ENCODE results near the gene SMPD2.

SMPD2 gene

DNA sequence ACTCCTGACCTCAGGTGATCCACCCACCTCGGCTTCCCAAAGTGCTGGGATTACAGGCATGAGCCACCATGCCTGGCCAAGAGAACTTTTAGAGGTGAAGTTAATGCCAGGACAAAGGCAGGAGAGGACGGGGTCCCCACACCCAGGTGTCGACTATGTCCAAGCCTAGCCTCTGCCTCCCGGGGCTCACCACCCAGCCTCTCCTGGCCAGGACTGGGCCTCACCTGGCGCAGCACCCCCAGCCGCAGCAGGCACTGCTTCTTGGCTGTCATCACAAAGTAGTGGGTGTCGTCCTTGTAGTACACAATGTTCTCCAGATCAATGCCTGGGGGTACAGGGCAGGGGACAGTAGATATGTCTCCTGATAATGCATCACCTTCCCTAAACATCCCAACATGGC is 10.9 kb downstream of the SMPD2 start:
- Mint-ChIP-seq H3K4me1 (peaks cover 14% of the 10 kb centered on the region), H3K9me3 (no peaks in the 10 kb centered on the region), H3K27me3 (ENCODE audit: low read depth, poor library complexity) (no peaks in the 10 kb centered on the region), H3K27ac (no peak overlapping the region), H3K36me3 (ENCODE audit: low read depth) (peaks cover 8% of the 10 kb centered on the region), H3K4me3 (no peak overlapping the region)
- no peak for DNase-seq
- TF ChIP-seq, protein P1, sequence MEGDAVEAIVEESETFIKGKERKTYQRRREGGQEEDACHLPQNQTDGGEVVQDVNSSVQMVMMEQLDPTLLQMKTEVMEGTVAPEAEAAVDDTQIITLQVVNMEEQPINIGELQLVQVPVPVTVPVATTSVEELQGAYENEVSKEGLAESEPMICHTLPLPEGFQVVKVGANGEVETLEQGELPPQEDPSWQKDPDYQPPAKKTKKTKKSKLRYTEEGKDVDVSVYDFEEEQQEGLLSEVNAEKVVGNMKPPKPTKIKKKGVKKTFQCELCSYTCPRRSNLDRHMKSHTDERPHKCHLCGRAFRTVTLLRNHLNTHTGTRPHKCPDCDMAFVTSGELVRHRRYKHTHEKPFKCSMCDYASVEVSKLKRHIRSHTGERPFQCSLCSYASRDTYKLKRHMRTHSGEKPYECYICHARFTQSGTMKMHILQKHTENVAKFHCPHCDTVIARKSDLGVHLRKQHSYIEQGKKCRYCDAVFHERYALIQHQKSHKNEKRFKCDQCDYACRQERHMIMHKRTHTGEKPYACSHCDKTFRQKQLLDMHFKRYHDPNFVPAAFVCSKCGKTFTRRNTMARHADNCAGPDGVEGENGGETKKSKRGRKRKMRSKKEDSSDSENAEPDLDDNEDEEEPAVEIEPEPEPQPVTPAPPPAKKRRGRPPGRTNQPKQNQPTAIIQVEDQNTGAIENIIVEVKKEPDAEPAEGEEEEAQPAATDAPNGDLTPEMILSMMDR (IDR thresholded peaks at IDR 0.05) = no peak

DNA sequence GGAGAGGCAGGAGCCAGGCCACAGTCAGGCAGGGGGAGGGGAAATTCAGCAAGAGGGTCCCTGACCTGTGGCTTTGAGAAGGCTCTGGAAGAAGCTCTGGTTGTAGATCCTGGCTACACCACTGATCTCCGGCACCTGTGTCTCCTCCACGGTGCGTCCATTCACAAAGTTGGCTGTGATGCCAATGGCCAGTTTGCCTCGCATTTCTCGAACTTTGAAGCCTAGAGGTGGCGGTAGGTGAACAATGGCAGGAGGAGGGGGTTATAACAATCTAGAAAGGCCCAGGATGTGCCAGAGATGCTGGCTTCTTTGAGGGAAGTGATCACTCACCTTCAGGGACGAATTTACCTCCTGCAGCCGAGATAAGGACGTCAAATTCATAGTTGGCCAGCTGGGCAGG is 11.7 kb downstream of the SMPD2 start:
- Mint-ChIP-seq H3K27me3 (ENCODE audit: low read depth, poor library complexity) (peaks cover 3% of the 10 kb centered on the region), H3K36me3 (ENCODE audit: low read depth) (peaks cover 4% of the 10 kb centered on the region), H3K4me1 (peaks cover 21% of the 10 kb centered on the region), H3K9me3 (no peaks in the 10 kb centered on the region), H3K4me3 (no peak overlapping the region), H3K27ac (no peak overlapping the region)
- TF ChIP-seq, protein P1 (IDR thresholded peaks at IDR 0.05) = no peak
- DNase-seq = no peak

DNA sequence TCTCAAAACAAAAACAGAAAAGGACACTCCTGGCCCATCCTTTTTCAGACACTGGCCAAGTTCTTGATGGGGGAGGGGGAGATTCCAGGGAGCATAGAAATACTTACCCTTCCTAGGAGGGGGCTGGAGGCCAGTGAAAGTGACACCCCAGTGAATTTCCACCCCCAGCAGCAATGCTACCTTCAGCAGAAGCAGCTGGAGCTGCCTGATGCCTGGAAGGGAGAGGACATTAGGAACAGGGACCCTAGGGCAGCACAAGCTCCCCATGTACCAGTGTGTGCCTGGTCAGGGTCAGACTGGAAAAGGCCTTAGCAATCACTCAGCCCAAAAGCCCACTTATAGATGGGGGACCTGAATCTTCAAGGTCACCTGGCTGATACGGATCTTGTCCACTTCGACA is 12.6 kb downstream of the SMPD2 start:
- H3K4me3 Mint-ChIP-seq = no peak overlapping the region
- peaks cover 9% of the 10 kb centered on the region for H3K27me3 Mint-ChIP-seq (ENCODE audit: low read depth, poor library complexity)
- no peaks in the 10 kb centered on the region for H3K9me3 Mint-ChIP-seq

DNA sequence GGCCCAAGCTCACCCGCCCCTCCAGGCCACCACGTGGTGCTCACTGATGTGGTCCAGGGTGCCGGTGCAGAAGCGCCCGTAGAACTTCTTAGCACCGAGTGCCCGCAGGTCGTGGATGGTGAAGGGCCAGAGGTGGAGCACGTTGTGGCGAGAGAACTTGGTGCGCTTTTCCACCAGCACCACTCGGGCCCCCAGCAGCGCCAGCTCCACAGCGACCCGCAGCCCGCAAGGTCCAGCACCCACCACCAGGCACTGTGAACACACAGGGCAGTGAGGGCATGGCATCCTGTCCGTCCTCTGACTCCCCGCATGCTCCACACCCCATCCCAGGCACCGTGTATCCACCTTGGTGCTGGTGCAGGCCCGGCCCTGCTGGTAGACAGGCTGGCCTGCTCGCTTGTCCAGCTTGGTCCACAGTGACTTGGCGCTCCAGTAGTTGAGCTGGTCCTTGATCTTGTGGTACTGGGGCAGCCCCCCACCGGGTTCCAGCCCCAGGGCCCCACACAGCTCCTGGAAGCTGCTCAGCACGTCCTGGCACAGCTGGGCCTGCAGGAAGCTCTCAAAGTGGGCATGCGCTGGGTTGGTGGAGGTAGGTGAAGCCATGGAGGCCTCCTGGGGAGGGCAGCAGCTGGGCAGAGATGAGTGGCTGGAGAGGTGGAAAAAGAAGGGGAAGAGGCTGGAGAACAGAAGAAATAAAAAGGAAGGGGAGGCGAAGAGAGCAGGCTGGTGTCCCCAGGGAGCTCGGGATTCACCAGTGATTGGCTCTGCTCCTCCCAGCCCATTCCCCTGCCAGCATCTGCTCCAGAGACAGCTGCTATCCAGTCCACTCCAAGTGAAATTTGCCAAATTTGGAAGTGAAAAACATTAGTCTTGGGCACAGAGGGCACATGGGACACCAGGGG is 13.3 kb downstream of the SMPD2 start:
- Mint-ChIP-seq H3K4me3 (peak overlapping the region; percentile 72), H3K36me3 (ENCODE audit: low read depth) (peaks cover 4% of the 10 kb centered on the region), H3K27ac (no peak overlapping the region), H3K27me3 (ENCODE audit: low read depth, poor library complexity) (peaks cover 9% of the 10 kb centered on the region), H3K9me3 (no peaks in the 10 kb centered on the region), H3K4me1 (peaks cover 26% of the 10 kb centered on the region)
- TF ChIP-seq, protein P1 (IDR thresholded peaks at IDR 0.05) = no peak
- DNase-seq = peak; percentile 25

More for the DNA sequence above, 12.6 kb downstream of the SMPD2 start:
- no peak for DNase-seq
- peaks cover 26% of the 10 kb centered on the region for H3K4me1 Mint-ChIP-seq
- H3K27ac Mint-ChIP-seq = no peak overlapping the region
- H3K36me3 Mint-ChIP-seq (ENCODE audit: low read depth) = peaks cover 4% of the 10 kb centered on the region
- TF ChIP-seq, protein P1 (IDR thresholded peaks at IDR 0.05) = no peak

DNA sequence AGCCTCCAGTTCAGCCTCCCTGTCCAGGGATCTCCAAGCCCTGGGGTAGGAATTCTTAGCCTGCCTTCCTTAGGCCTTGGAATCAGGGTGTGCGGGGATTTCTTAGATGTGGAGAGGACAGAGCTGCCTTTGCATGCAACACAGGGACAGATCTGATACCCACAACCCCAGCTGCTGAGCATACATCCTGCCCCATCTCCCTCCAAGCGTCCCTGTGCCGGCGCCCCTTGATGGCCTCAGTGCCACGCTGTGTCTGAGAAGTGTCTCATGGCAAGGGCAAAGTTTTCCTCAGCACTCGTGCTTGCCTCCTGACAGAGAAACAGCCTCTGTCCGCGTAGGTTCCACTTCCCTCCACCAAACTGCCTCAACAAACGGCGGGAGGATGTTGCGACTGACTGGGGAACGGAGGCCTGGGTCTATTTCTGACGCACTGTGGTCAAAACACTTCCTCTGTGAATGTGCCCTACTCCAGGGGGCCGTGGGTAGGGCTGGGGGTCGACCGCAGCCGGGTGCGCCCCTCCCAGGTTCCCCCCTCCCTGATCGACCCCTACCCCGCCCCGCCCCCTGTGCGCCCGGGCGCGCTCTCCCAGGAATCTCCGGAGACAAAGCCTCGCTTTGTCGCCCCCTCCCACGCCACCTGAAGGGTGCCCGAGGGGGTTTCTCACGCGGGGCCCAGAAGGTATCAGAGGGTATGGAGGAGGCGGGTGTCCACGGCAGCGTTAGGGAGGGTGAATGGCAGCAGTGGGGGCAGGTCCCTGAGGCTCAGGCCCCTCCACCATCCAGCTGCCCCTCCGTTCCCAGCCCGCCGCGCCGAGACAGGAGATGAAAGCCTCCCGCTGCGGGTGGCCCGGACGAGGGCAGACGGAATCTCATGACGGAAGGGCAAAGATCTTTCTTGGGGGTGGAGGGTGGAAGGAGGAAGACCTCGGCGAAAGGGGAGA is 14.2 kb downstream of the SMPD2 start:
- Mint-ChIP-seq H3K36me3 (ENCODE audit: low read depth) (peaks cover 4% of the 10 kb centered on the region), H3K27me3 (ENCODE audit: low read depth, poor library complexity) (peaks cover 9% of the 10 kb centered on the region), H3K4me3 (peak overlapping the region; percentile 98), H3K27ac (peak overlapping the region; percentile 54), H3K4me1 (peaks cover 26% of the 10 kb centered on the region), H3K9me3 (no peaks in the 10 kb centered on the region)
- TF ChIP-seq, protein P1 (IDR thresholded peaks at IDR 0.05) = no peak
- peak; percentile 56 for DNase-seq

Measured in nephron progenitor cell (in vitro differentiated cells).